Astrocyte (in vitro differentiated cells and primary cell): Measurements from ENCODE around the gene MCTP1. TPM values are rescaled to one million over a fixed set of nuclear protein-coding genes. Genes with fewer than 3 reads are reported as not detected.

Experiments used
- DNase-seq: peaks from one replicate; pipeline ENCODE4 v3.0.0-alpha.2; 2010; ENCODE audit warnings: low read depth
- FAIRE-seq: peaks from 2 replicates; lab custom pipeline; 2011; peaks lifted over from hg19 to GRCh38; lab: Jason Lieb, UNC
- H2AFZ ChIP-seq: 2 replicates; pipeline ENCODE4 v1.6.0; 2012; ENCODE audit warnings: low read depth, low read length, inconsistent platforms
- H3K27ac ChIP-seq: 2 replicates; pipeline ENCODE4 v1.5.1; 2011; ENCODE audit warnings: low read depth, low read length, inconsistent platforms
- H3K27me3 ChIP-seq: 2 replicates; pipeline ENCODE4 v1.6.0; 2011; ENCODE audit warnings: low read length, inconsistent platforms; ENCODE audit not compliant: insufficient read depth
- H3K36me3 ChIP-seq: 2 replicates; pipeline ENCODE4 v1.5.1; 2011; ENCODE audit warnings: low read length, inconsistent platforms; ENCODE audit not compliant: insufficient read depth
- H3K4me1 ChIP-seq: 2 replicates; pipeline ENCODE4 v1.5.1; 2011; ENCODE audit warnings: low read length, inconsistent platforms; ENCODE audit not compliant: insufficient read depth
- H3K4me2 ChIP-seq: 2 replicates; pipeline ENCODE4 v1.6.0; 2012; ENCODE audit warnings: low read length, inconsistent platforms
- H3K4me3 ChIP-seq: 2 replicates; pipeline ENCODE4 v1.5.1; 2011; ENCODE audit warnings: low read depth, mild to moderate bottlenecking, low read length, inconsistent platforms; ENCODE audit not compliant: insufficient read depth
- H3K79me2 ChIP-seq: 2 replicates; pipeline ENCODE4 v1.6.0; 2012; ENCODE audit warnings: mild to moderate bottlenecking, low read length, inconsistent platforms; ENCODE audit not compliant: insufficient read depth
- H3K9ac ChIP-seq: 2 replicates; pipeline ENCODE4 v1.6.0; 2012; ENCODE audit warnings: mild to moderate bottlenecking, low read length, inconsistent platforms
- H3K9me3 ChIP-seq: 2 replicates; pipeline ENCODE4 v1.5.1; 2012; ENCODE audit warnings: low read depth, mild to moderate bottlenecking, low read length, inconsistent platforms; ENCODE audit not compliant: insufficient read depth
- H4K20me1 ChIP-seq: 2 replicates; pipeline ENCODE4 v1.6.0; 2012; ENCODE audit warnings: low read length, inconsistent platforms; ENCODE audit not compliant: insufficient read depth
- H3K27ac Mint-ChIP-seq: one replicate; pipeline ENCODE4 v1.8.0; 2021; ENCODE audit warnings: mild to moderate bottlenecking, mixed read lengths; ENCODE audit not compliant: unreplicated experiment
- H3K27me3 Mint-ChIP-seq: one replicate; pipeline ENCODE4 v1.8.0; 2021; ENCODE audit warnings: low read depth, mixed read lengths; ENCODE audit not compliant: unreplicated experiment
- H3K36me3 Mint-ChIP-seq: one replicate; pipeline ENCODE4 v1.8.0; 2021; ENCODE audit warnings: low read depth, mixed read lengths; ENCODE audit not compliant: unreplicated experiment
- H3K4me1 Mint-ChIP-seq: one replicate; pipeline ENCODE4 v1.8.0; 2021; ENCODE audit warnings: low read depth, mixed read lengths; ENCODE audit not compliant: unreplicated experiment
- H3K4me3 Mint-ChIP-seq: one replicate; pipeline ENCODE4 v1.8.0; 2021; ENCODE audit warnings: mild to moderate bottlenecking, moderate library complexity, mixed read lengths; ENCODE audit not compliant: unreplicated experiment
- H3K9me3 Mint-ChIP-seq: one replicate; pipeline ENCODE4 v1.8.0; 2021; ENCODE audit warnings: mild to moderate bottlenecking, mixed read lengths; ENCODE audit not compliant: unreplicated experiment
- EZH2 ChIP-seq: IDR thresholded peaks from 2 replicates; pipeline ENCODE4 v1.6.1; 2012; ENCODE audit warnings: mild to moderate bottlenecking, low read length, inconsistent platforms; ENCODE audit not compliant: insufficient read depth
- total RNA-seq: library from RNA; stranded (reverse); gene quantifications from 2 replicates; pipeline ENCODE4 v1.2.1, GENCODE V29; 2021
- TF ChIP-seq, protein P1 (sequence below): IDR thresholded peaks from 2 replicates; pipeline ENCODE4 v1.5.1; 2011; ENCODE audit warnings: low read depth, mild to moderate bottlenecking, inconsistent platforms, low read length, moderate library complexity; ENCODE audit not compliant: insufficient read depth

Gene MCTP1
- total RNA-seq, 1 donor from 2014 or later, result 40.6 TPM

DNA sequence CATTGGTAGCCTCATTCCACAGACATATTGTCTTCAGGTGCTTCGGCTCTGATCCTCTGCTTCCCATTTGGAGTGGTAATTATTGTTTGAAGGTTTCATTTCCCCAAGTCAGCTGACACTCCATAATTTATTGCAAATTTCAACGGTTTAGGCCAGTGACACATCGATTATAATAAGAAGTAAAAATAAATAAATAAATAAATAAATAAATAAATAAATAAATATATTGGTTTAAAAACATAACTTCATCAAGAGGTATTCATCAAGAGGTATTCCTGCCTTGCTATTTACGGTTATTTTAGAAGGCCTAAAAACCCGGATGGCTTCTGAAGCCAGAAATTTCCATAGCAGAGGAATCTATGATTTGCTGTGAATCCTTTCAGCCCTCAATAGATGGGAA, 393.3 kb downstream of the MCTP1 start:
- H3K36me3 Mint-ChIP-seq, result peaks cover 3% of the 10 kb centered on the region
- no peak overlapping the region for H3K27ac Mint-ChIP-seq
- Histone ChIP-seq H3K4me1 (no peaks in the 10 kb centered on the region), H3K9ac (no peak overlapping the region), H3K4me2 (no peak overlapping the region), H3K27me3 (no peaks in the 10 kb centered on the region), H3K36me3 (no peaks in the 10 kb centered on the region), H3K9me3 (no peaks in the 10 kb centered on the region), H2AFZ (no peak overlapping the region), H3K27ac (no peak overlapping the region), H4K20me1 (no peaks in the 10 kb centered on the region), H3K79me2 (no peaks in the 10 kb centered on the region), H3K4me3 (no peak overlapping the region)
- DNase-seq (no peak), FAIRE-seq (no peak)
- no peaks in the 10 kb centered on the region for H3K27me3 Mint-ChIP-seq
- H3K4me3 Mint-ChIP-seq, result no peak overlapping the region
- no peak for TF ChIP-seq EZH2
- TF ChIP-seq, protein P1, sequence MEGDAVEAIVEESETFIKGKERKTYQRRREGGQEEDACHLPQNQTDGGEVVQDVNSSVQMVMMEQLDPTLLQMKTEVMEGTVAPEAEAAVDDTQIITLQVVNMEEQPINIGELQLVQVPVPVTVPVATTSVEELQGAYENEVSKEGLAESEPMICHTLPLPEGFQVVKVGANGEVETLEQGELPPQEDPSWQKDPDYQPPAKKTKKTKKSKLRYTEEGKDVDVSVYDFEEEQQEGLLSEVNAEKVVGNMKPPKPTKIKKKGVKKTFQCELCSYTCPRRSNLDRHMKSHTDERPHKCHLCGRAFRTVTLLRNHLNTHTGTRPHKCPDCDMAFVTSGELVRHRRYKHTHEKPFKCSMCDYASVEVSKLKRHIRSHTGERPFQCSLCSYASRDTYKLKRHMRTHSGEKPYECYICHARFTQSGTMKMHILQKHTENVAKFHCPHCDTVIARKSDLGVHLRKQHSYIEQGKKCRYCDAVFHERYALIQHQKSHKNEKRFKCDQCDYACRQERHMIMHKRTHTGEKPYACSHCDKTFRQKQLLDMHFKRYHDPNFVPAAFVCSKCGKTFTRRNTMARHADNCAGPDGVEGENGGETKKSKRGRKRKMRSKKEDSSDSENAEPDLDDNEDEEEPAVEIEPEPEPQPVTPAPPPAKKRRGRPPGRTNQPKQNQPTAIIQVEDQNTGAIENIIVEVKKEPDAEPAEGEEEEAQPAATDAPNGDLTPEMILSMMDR, result no peak
- H3K9me3 Mint-ChIP-seq, result no peaks in the 10 kb centered on the region
- H3K4me1 Mint-ChIP-seq, result no peaks in the 10 kb centered on the region

DNA sequence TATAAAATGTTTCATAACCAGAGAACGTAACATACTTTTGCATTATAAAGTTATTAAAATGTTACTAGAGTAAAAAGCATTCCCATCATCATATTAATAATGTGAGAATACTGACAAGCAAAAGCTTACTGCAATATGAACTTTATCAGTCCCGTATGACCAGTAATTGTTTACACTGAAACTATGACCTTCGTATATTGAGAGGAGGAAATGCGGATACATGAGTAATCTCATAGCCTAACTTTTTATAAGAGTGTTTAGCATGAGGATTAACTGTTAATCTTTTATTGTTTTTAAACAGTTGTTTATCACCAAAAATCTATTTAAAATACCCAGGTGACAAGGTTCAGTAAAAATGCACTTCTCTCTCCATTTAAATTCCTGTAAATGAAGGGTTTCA, 394.0 kb downstream of the MCTP1 start:
- Mint-ChIP-seq H3K9me3 (no peaks in the 10 kb centered on the region), H3K27me3 (no peaks in the 10 kb centered on the region), H3K4me1 (peaks cover 1% of the 10 kb centered on the region), H3K27ac (no peak overlapping the region), H3K36me3 (peaks cover 4% of the 10 kb centered on the region), H3K4me3 (no peak overlapping the region)
- H3K36me3 ChIP-seq, result no peaks in the 10 kb centered on the region
- H3K4me2 ChIP-seq, result no peak overlapping the region
- H3K27me3 ChIP-seq, result no peaks in the 10 kb centered on the region
- no peak overlapping the region for H3K9ac ChIP-seq
- no peak for DNase-seq
- TF ChIP-seq, protein P1, result no peak
- no peak for TF ChIP-seq EZH2
- H2AFZ ChIP-seq, result no peak overlapping the region
- no peaks in the 10 kb centered on the region for H3K4me1 ChIP-seq
- no peak overlapping the region for H3K27ac ChIP-seq
- H3K9me3 ChIP-seq, result no peaks in the 10 kb centered on the region
- H3K79me2 ChIP-seq, result no peaks in the 10 kb centered on the region
- no peak overlapping the region for H3K4me3 ChIP-seq
- no peak for FAIRE-seq
- H4K20me1 ChIP-seq, result no peaks in the 10 kb centered on the region

DNA sequence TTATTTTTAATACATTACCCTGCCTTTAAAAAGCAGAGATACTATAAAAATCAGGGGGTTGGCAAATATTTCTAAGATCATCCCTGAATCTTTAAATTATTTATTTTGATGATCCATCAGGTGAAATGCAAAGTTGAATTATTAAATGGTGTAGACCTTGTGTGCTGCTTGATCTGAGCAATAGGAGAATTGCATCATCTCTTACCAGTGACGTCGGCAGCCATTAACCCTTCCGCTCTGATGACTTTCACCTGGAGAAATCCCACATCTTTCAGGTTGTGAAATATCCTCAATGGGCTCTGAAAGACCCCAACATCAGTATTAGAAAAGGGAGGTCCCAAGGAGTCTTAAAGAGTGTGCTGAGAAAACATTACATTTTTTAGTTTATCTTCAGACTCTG, 396.2 kb downstream of the MCTP1 start:
- FAIRE-seq, result no peak
- DNase-seq, result no peak
- Histone ChIP-seq H3K36me3 (no peaks in the 10 kb centered on the region), H4K20me1 (no peaks in the 10 kb centered on the region), H3K79me2 (no peaks in the 10 kb centered on the region), H3K4me2 (no peak overlapping the region), H3K27me3 (no peaks in the 10 kb centered on the region), H3K4me3 (no peak overlapping the region), H3K9ac (no peak overlapping the region), H2AFZ (no peak overlapping the region), H3K27ac (no peak overlapping the region), H3K9me3 (no peaks in the 10 kb centered on the region), H3K4me1 (no peaks in the 10 kb centered on the region)
- peaks cover 11% of the 10 kb centered on the region for H3K4me1 Mint-ChIP-seq
- H3K9me3 Mint-ChIP-seq, result no peaks in the 10 kb centered on the region
- H3K4me3 Mint-ChIP-seq, result no peak overlapping the region
- H3K27ac Mint-ChIP-seq, result no peak overlapping the region
- TF ChIP-seq, protein P1, result no peak
- TF ChIP-seq EZH2, result no peak
- no peaks in the 10 kb centered on the region for H3K27me3 Mint-ChIP-seq
- peaks cover 4% of the 10 kb centered on the region for H3K36me3 Mint-ChIP-seq
